ENCODE results near the gene PDE6D. TPM values are rescaled to one million over a fixed set of nuclear protein-coding genes. Genes with fewer than 3 reads are reported as not detected.
"Not testable (repeated sequence)": the region's sequence is repeated elsewhere in the genome, so short reads cannot be mapped to it uniquely, and the experiment has no call there.

Gene PDE6D
- total and polyA plus RNA-seq, 2 of the 4 experiments (the other 2 are of a cell fraction): 13.8 to 24.7 TPM

DNA sequence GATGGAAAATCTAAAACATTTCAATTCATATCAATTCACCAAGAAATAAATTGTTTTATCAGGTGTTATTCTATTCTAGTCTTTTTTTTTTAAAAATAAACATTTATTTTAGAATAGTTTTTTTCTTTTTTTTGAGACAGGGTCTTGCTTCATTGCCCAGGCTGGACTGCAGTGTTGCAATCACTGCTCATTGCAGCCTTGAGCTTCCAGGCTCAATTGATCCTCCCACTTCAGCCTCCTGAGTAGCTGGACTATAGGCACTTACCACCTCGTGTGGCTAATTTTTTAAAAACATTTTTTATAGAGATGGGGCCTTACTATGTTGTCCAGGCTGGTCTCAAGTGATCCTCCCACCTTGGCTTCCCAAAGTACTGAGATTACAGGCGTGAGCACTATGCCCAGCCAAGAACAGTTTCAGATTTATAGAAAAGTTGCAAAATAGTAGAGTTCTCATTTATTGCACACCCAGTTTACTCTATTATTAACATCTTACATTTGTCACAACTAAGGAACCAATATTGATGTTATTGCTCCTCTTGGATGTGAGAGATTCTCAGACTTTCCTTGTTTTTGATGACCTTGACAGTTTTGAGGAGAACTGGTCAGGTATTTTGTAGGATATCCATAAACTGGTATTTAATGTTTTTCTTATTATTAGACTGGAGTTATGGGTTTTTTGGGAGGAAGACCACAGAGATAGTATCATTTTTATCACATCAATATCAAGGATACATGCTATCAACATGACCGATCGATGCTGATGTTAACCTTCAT is 29.9 kb downstream of the PDE6D start:
- Histone ChIP-seq H3K4me2 (ENCODE audit: low read depth, low read length) (no peak overlapping the region), H3K9me1 (ENCODE audit: insufficient read depth, low read length) (no peaks in the 10 kb centered on the region), H3K14ac (replicated peaks; ENCODE audit: low read depth, low read length) (no peak overlapping the region), H3K56ac (ENCODE audit: extremely low read depth, insufficient read depth, low read length) (no peak overlapping the region), H2BK120ac (ENCODE audit: low read depth, low read length) (no peak overlapping the region), H4K20me1 (ENCODE audit: insufficient read depth, low read length) (no peaks in the 10 kb centered on the region), H3K4me3 (ENCODE audit: insufficient read depth, low read depth, low read length) (no peak overlapping the region), H4K5ac (ENCODE audit: low read depth, low read length) (no peak overlapping the region), H4K91ac (ENCODE audit: insufficient read depth, low read depth, low read length) (no peak overlapping the region), H3K36me3 (ENCODE audit: control insufficient read depth, insufficient read depth, low read length) (no peaks in the 10 kb centered on the region), H2AFZ (replicated peaks; ENCODE audit: low read length, poor library complexity) (no peak overlapping the region), H2BK20ac (ENCODE audit: low read depth, low read length) (no peak overlapping the region), H3K23ac (ENCODE audit: low read depth, low read length) (no peak overlapping the region), H2BK5ac (ENCODE audit: low read depth, low read length, poor library complexity, severe bottlenecking) (no peak overlapping the region), H3K79me1 (ENCODE audit: low read depth in 1 of 2, low read length in 2 of 2) (peaks cover 0 to 3% of the 10 kb centered on the region in 2 experiments; a peak in 1 of 4 replicates), H3K27me3 (ENCODE audit: control insufficient read depth, insufficient read depth, low read length) (no peaks in the 10 kb centered on the region), H3K4me1 (ENCODE audit: control insufficient read depth, insufficient read depth, low read length) (no peaks in the 10 kb centered on the region), H3K18ac (ENCODE audit: low read depth, low read length) (no peak overlapping the region), H3K4ac (ENCODE audit: low read depth, low read length) (no peak overlapping the region), H2BK15ac (ENCODE audit: low read depth, low read length) (no peak overlapping the region), H3K27ac (ENCODE audit: insufficient read depth, low read length) (no peak overlapping the region), H2AK5ac (ENCODE audit: low read depth, low read length) (no peak overlapping the region), H2AK9ac (replicated peaks; ENCODE audit: low read depth, low read length, poor library complexity) (no peak overlapping the region), H3K9ac (ENCODE audit: low read depth, low read length) (no peak overlapping the region), H4K8ac (ENCODE audit: low read depth in 2 of 2, low read length in 2 of 2) (no peak overlapping the region), H3K9me3 (ENCODE audit: control insufficient read depth, insufficient read depth, low read length) (no peaks in the 10 kb centered on the region)
- dilution Hi-C loops (cut with HindIII; ENCODE audit: low sequenced_read_pairs, unreplicated experiment) (no loop called here), intact Hi-C loops (cut with micrococcal nuclease) (no loop called here), in situ Hi-C loops (cut with MboI; ENCODE audit: low sequenced_read_pairs) (no loop called here)
- ATAC-seq (ENCODE audit: low read depth): no peak
- CTCF ChIA-PET: no interaction called here
- no TSS peak for BruUV-seq (replicated peaks)
- POLR2A ChIA-PET (ENCODE audit: unreplicated experiment): no interaction called here
- WGBS, 2 experiments (ENCODE audit: extremely low coverage in 2 of 2, insufficient read length in 1 of 2): no CpG with 5 or more reads among the region's 4 CpGs
- DNase-seq: no peak
- TF ChIP-seq BHLHE40 (IDR thresholded peaks at IDR 0.05; ENCODE audit: low read depth, low read length) (no peak), MAFK (IDR thresholded peaks at IDR 0.05; ENCODE audit: low read depth, low read length) (peak; percentile 64)

DNA sequence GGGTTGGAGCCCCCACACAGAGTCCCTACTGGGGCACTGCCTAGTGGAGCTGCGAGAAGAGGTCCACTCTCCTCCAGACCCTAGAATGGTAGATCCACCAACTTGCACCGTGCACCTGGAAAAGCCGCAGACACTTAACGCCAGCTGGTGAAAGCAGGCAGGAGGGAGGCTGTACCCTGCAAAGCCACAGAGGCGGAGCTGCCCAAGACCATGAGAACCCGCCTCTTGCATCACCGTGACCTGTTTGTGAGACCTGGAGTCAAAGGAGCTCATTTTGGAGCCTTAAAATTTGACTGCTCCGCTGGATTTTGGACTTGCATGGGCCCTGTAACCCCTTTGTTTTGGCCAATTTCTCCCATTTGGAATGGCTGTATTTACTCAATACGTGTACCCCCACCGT is 32.1 kb downstream of the PDE6D start:
- intact Hi-C loops (cut with micrococcal nuclease); H2BK120ac ChIP-seq (ENCODE audit: low read depth, low read length); H3K18ac ChIP-seq (ENCODE audit: low read depth, low read length); H3K4me1 ChIP-seq (ENCODE audit: control insufficient read depth, insufficient read depth, low read length); H4K91ac ChIP-seq (ENCODE audit: insufficient read depth, low read depth, low read length); H2AK5ac ChIP-seq (ENCODE audit: low read depth, low read length); ATAC-seq (ENCODE audit: low read depth); H3K9me1 ChIP-seq (ENCODE audit: insufficient read depth, low read length); POLR2A ChIA-PET (ENCODE audit: unreplicated experiment); H3K9ac ChIP-seq (ENCODE audit: low read depth, low read length); H3K9me3 ChIP-seq (ENCODE audit: control insufficient read depth, insufficient read depth, low read length); H2BK15ac ChIP-seq (ENCODE audit: low read depth, low read length); H4K8ac ChIP-seq (ENCODE audit: low read depth in 2 of 2, low read length in 2 of 2); H2BK20ac ChIP-seq (ENCODE audit: low read depth, low read length); H3K36me3 ChIP-seq (ENCODE audit: control insufficient read depth, insufficient read depth, low read length); H3K4me2 ChIP-seq (ENCODE audit: low read depth, low read length); dilution Hi-C loops (cut with HindIII; ENCODE audit: low sequenced_read_pairs, unreplicated experiment); DNase-seq; BruUV-seq (replicated peaks); H3K4me3 ChIP-seq (ENCODE audit: insufficient read depth, low read depth, low read length); H2AK9ac ChIP-seq (replicated peaks; ENCODE audit: low read depth, low read length, poor library complexity); H4K20me1 ChIP-seq (ENCODE audit: insufficient read depth, low read length); H4K5ac ChIP-seq (ENCODE audit: low read depth, low read length); H3K4ac ChIP-seq (ENCODE audit: low read depth, low read length); H3K56ac ChIP-seq (ENCODE audit: extremely low read depth, insufficient read depth, low read length); CTCF ChIA-PET; H2BK5ac ChIP-seq (ENCODE audit: low read depth, low read length, poor library complexity, severe bottlenecking); H3K27ac ChIP-seq (ENCODE audit: insufficient read depth, low read length); H3K14ac ChIP-seq (replicated peaks; ENCODE audit: low read depth, low read length); H3K79me1 ChIP-seq (ENCODE audit: low read depth in 1 of 2, low read length in 2 of 2); H3K27me3 ChIP-seq (ENCODE audit: control insufficient read depth, insufficient read depth, low read length); H2AFZ ChIP-seq (replicated peaks; ENCODE audit: low read length, poor library complexity); H3K23ac ChIP-seq (ENCODE audit: low read depth, low read length); in situ Hi-C loops (cut with MboI; ENCODE audit: low sequenced_read_pairs): not testable (repeated sequence)
- 96% methylated on average over 4 of the region's 10 CpGs; no CpG with 5 or more reads in 1 of the 2 experiments for WGBS, 2 experiments (ENCODE audit: extremely low coverage in 2 of 2, insufficient read length in 1 of 2)

All from IMR-90 (cell line).